Glutamatergic neuron (in vitro differentiated cells): ENCODE results near the gene ZNF335. TPM values are rescaled to one million over a fixed set of nuclear protein-coding genes. Genes with fewer than 3 reads are reported as not detected.
"Not testable (repeated sequence)": the region's sequence is repeated elsewhere in the genome, so short reads cannot be mapped to it uniquely, and the experiment has no call there.

Source experiments
- DNase-seq: peaks from one replicate; pipeline ENCODE4 v3.0.0; 2022
- H3K27ac Mint-ChIP-seq: one replicate; pipeline ENCODE4 v1.8.0; 2020; ENCODE audit warnings: mild to moderate bottlenecking, mixed read lengths, inconsistent platforms; ENCODE audit not compliant: unreplicated experiment
- H3K27me3 Mint-ChIP-seq: one replicate; pipeline ENCODE4 v1.8.0; 2020; ENCODE audit warnings: mild to moderate bottlenecking, moderate library complexity, mixed read lengths, inconsistent platforms; ENCODE audit not compliant: unreplicated experiment
- H3K36me3 Mint-ChIP-seq: one replicate; pipeline ENCODE4 v1.8.0; 2020; ENCODE audit warnings: mild to moderate bottlenecking, mixed read lengths, inconsistent platforms; ENCODE audit not compliant: unreplicated experiment
- H3K4me1 Mint-ChIP-seq: one replicate; pipeline ENCODE4 v1.8.0; 2020; ENCODE audit warnings: mild to moderate bottlenecking, low read depth, mixed read lengths, inconsistent platforms; ENCODE audit not compliant: unreplicated experiment
- H3K4me3 Mint-ChIP-seq: one replicate; pipeline ENCODE4 v1.8.0; 2020; ENCODE audit warnings: mild to moderate bottlenecking, mixed read lengths, inconsistent platforms; ENCODE audit not compliant: unreplicated experiment
- H3K9me3 Mint-ChIP-seq: one replicate; pipeline ENCODE4 v1.8.0; 2020; ENCODE audit warnings: mild to moderate bottlenecking, moderate library complexity, mixed read lengths, inconsistent platforms; ENCODE audit not compliant: unreplicated experiment
- total RNA-seq: library from RNA; stranded (reverse); fragmentation: NEBNext Ultra II Directional; extraction: Animal tissue kit (Norgen Biotek cat#: 25700); gene quantifications from one replicate; pipeline ENCODE4 v1.2.1, GENCODE V29; 2021; ENCODE audit not compliant: unreplicated experiment
- TF ChIP-seq, protein P1 (sequence below): fragments of 200-600 bp; sonication (generic); IDR thresholded peaks from one replicate; pipeline ENCODE4 v1.5.0; 2021; ENCODE audit not compliant: partially characterized antibody, unreplicated experiment

Gene ZNF335
- total RNA-seq, 1 donor from 2014 or later = 23.1 TPM

- peaks cover 7% of the 10 kb centered on the region for H3K4me1 Mint-ChIP-seq
- TF ChIP-seq, protein P1, sequence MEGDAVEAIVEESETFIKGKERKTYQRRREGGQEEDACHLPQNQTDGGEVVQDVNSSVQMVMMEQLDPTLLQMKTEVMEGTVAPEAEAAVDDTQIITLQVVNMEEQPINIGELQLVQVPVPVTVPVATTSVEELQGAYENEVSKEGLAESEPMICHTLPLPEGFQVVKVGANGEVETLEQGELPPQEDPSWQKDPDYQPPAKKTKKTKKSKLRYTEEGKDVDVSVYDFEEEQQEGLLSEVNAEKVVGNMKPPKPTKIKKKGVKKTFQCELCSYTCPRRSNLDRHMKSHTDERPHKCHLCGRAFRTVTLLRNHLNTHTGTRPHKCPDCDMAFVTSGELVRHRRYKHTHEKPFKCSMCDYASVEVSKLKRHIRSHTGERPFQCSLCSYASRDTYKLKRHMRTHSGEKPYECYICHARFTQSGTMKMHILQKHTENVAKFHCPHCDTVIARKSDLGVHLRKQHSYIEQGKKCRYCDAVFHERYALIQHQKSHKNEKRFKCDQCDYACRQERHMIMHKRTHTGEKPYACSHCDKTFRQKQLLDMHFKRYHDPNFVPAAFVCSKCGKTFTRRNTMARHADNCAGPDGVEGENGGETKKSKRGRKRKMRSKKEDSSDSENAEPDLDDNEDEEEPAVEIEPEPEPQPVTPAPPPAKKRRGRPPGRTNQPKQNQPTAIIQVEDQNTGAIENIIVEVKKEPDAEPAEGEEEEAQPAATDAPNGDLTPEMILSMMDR = no peak
- H3K27me3 Mint-ChIP-seq = peaks cover 2% of the 10 kb centered on the region
- no peak for DNase-seq
- H3K27ac Mint-ChIP-seq = no peak overlapping the region
- no peak overlapping the region for H3K4me3 Mint-ChIP-seq
- peaks cover 5% of the 10 kb centered on the region for H3K9me3 Mint-ChIP-seq
- no peaks in the 10 kb centered on the region for H3K36me3 Mint-ChIP-seq
Measured at GRCh38 chr20:45998337-45998736, 26.3 kb upstream of the ZNF335 start.

GRCh38 chr20:45997187-45997586 lies 25.2 kb upstream of the ZNF335 start:
- H3K4me3 Mint-ChIP-seq = no peak overlapping the region

DNA sequence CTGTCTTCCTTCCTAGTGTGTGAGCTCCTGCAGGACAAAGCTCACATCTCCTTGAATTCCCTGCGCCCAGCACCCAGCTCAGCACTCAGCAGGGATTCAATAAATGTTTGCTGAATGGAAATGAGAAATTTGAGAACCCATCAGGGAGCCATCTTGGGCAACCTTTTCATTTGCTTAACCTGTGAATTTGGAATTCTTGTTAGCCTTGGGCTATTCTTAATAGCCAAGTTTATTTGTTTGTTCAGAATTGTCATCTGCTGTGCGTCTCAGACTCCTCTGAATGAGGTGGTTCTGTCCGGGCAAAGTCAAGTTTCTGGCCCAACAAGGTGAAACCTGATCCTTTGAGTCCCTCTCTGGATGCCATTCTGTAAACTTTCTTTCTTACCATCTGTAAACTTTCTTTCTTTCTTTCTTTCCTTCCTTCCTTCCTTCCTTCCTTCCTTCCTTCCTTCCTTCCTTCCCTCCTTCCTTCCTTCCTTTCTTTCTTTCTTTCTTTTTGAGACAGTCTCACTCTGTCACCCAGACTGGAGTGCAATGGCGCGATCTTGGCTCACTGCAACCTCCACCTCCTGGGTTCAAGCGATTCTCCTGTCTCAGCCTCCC lies 23.6 kb upstream of the ZNF335 start:
- H3K27ac Mint-ChIP-seq, H3K9me3 Mint-ChIP-seq, H3K27me3 Mint-ChIP-seq, H3K4me3 Mint-ChIP-seq, H3K4me1 Mint-ChIP-seq, H3K36me3 Mint-ChIP-seq, DNase-seq: not testable (repeated sequence)

More at GRCh38 chr20:45997187-45997586, 25.2 kb upstream of the ZNF335 start:
- DNase-seq = no peak
- no peaks in the 10 kb centered on the region for H3K36me3 Mint-ChIP-seq
- no peak overlapping the region for H3K27ac Mint-ChIP-seq
- H3K9me3 Mint-ChIP-seq = peaks cover 5% of the 10 kb centered on the region
- peaks cover 5% of the 10 kb centered on the region for H3K4me1 Mint-ChIP-seq
- TF ChIP-seq, protein P1 = no peak
- H3K27me3 Mint-ChIP-seq = peaks cover 2% of the 10 kb centered on the region

- no peak overlapping the region for H3K27ac Mint-ChIP-seq
- no peaks in the 10 kb centered on the region for H3K36me3 Mint-ChIP-seq
- peaks cover 2% of the 10 kb centered on the region for H3K27me3 Mint-ChIP-seq
- peaks cover 5% of the 10 kb centered on the region for H3K9me3 Mint-ChIP-seq
- DNase-seq = no peak
- TF ChIP-seq, protein P1 = no peak
- no peaks in the 10 kb centered on the region for H3K4me1 Mint-ChIP-seq
- H3K4me3 Mint-ChIP-seq = no peak overlapping the region
Measured at GRCh38 chr20:45994761-45995493, 22.9 kb upstream of the ZNF335 start.

GRCh38 chr20:45993197-45993951 lies 21.4 kb upstream of the ZNF335 start:
- H3K27ac Mint-ChIP-seq = no peak overlapping the region
- DNase-seq = no peak
- H3K4me3 Mint-ChIP-seq = no peak overlapping the region
- H3K4me1 Mint-ChIP-seq = peaks cover 3% of the 10 kb centered on the region
- TF ChIP-seq, protein P1 = no peak
- H3K36me3 Mint-ChIP-seq = no peaks in the 10 kb centered on the region
- no peaks in the 10 kb centered on the region for H3K27me3 Mint-ChIP-seq
- H3K9me3 Mint-ChIP-seq = peaks cover 4% of the 10 kb centered on the region
